SK-N-SH treated with all-trans-retinoic acid at 6 μM for 48 hours (cell line): Measurements from ENCODE around the gene LGALS3BP.

Experiments
- ATAC-seq: fragments of 200-7000 bp; cut with Tn5 transposase; 3 replicates; pipeline ENCODE4 v1.9.1; 2020; ENCODE audit warnings: mild to moderate bottlenecking, moderate library complexity
- ARNTL ChIP-seq: fragments of 450-650 bp; formaldehyde crosslinking; IDR thresholded peaks from 2 replicates; pipeline ENCODE4 v1.5.0; 2020; ENCODE audit warnings: low read depth, mild to moderate bottlenecking, moderate library complexity, borderline replicate concordance
- BACH2 ChIP-seq: fragments of 250-450 bp; sonication (Bioruptor Pico); IDR thresholded peaks from 2 replicates; pipeline ENCODE4 v1.9.0; 2021; ENCODE audit warnings: mild to moderate bottlenecking, borderline replicate concordance
- CSDC2 ChIP-seq: fragments of 250-450 bp; sonication (Bioruptor Pico); IDR thresholded peaks from 2 replicates; pipeline ENCODE4 v1.5.0; 2020; ENCODE audit warnings: mild to moderate bottlenecking, moderate library complexity
- GLIS3 ChIP-seq: fragments of 250-450 bp; sonication (Bioruptor Pico); IDR thresholded peaks from 2 replicates; pipeline ENCODE4 v1.5.0; 2020; ENCODE audit warnings: mild to moderate bottlenecking, moderate library complexity
- ISL1 ChIP-seq: fragments of 250-450 bp; sonication (Bioruptor Pico); IDR thresholded peaks from 2 replicates; pipeline ENCODE4 v2.1.2; 2022; ENCODE audit warnings: mild to moderate bottlenecking, moderate library complexity
- OSR1 ChIP-seq: fragments of 250-450 bp; sonication (Bioruptor Pico); IDR thresholded peaks from 2 replicates; pipeline ENCODE4 v1.8.0; 2022; ENCODE audit warnings: moderate library complexity, mild to moderate bottlenecking, inconsistent platforms
- PPARA ChIP-seq: fragments of 250-450 bp; sonication (Bioruptor Pico); IDR thresholded peaks from 2 replicates; pipeline ENCODE4 v1.5.0; 2020; ENCODE audit warnings: mild to moderate bottlenecking, borderline replicate concordance
- RARB ChIP-seq: fragments of 250-450 bp; sonication (Bioruptor Pico); IDR thresholded peaks from 2 replicates; pipeline ENCODE4 v1.8.0; 2021; ENCODE audit warnings: mild to moderate bottlenecking, moderate library complexity
- SNAI2 ChIP-seq: fragments of 250-450 bp; sonication (Bioruptor Pico); IDR thresholded peaks from 2 replicates; pipeline ENCODE4 v1.5.0; 2020; ENCODE audit warnings: mild to moderate bottlenecking, moderate library complexity
- TCF4 ChIP-seq: fragments of 250-450 bp; sonication (Bioruptor Pico); IDR thresholded peaks from 2 replicates; pipeline ENCODE4 v1.8.0; 2021; ENCODE audit warnings: mild to moderate bottlenecking, moderate library complexity, borderline replicate concordance
- ZC3H10 ChIP-seq: fragments of 250-450 bp; sonication (Bioruptor Pico); IDR thresholded peaks from 2 replicates; pipeline ENCODE4 v1.5.1; 2021; ENCODE audit warnings: mild to moderate bottlenecking, moderate library complexity
- ZFP3 ChIP-seq: fragments of 250-450 bp; sonication (Bioruptor Pico); IDR thresholded peaks from 2 replicates; pipeline ENCODE4 v1.5.0; 2020; ENCODE audit warnings: mild to moderate bottlenecking, moderate library complexity
- ZFP30 ChIP-seq: fragments of 450-650 bp; formaldehyde crosslinking; IDR thresholded peaks from 2 replicates; pipeline ENCODE4 v1.5.0; 2022; ENCODE audit warnings: mild to moderate bottlenecking, moderate library complexity
- ZNF565 ChIP-seq: fragments of 450-650 bp; formaldehyde crosslinking; conservative IDR thresholded peaks from 2 replicates; pipeline ENCODE4 v1.5.0; 2020; ENCODE audit warnings: low read depth, mild to moderate bottlenecking, moderate library complexity
- ZNF70 ChIP-seq: fragments of 450-650 bp; formaldehyde crosslinking; IDR thresholded peaks from 2 replicates; pipeline ENCODE4 v1.5.0; 2020; ENCODE audit warnings: mild to moderate bottlenecking, moderate library complexity
- ZNF8 ChIP-seq: fragments of 450-650 bp; formaldehyde crosslinking; IDR thresholded peaks from 2 replicates; pipeline ENCODE4 v1.5.0; 2020; ENCODE audit warnings: mild to moderate bottlenecking, moderate library complexity
- TF ChIP-seq, protein P1 (sequence below): fragments of 250-450 bp; sonication (Bioruptor Pico); IDR thresholded peaks from 2 replicates; pipeline ENCODE4 v1.8.0; 2021; ENCODE audit warnings: low read depth, mild to moderate bottlenecking, moderate library complexity, borderline replicate concordance
- TF ChIP-seq, protein P2 (sequence below): fragments of 250-450 bp; sonication (Bioruptor Pico); IDR thresholded peaks from 2 replicates; pipeline ENCODE4 v1.5.0; 2020; ENCODE audit warnings: mild to moderate bottlenecking, moderate library complexity
- TF ChIP-seq, protein P3 (sequence below): fragments of 250-450 bp; sonication (Bioruptor Pico); IDR thresholded peaks from 2 replicates; pipeline ENCODE4 v1.5.1; 2021; ENCODE audit warnings: mild to moderate bottlenecking, moderate library complexity
- TF ChIP-seq, protein P4 (sequence below): fragments of 250-450 bp; sonication (Bioruptor Pico); IDR thresholded peaks from 2 replicates; pipeline ENCODE4 v1.8.0; 2020; ENCODE audit warnings: mild to moderate bottlenecking, moderate library complexity, borderline replicate concordance

LGALS3BP gene

GRCh38 chr17:79002291-79002690, 22.6 kb upstream of the LGALS3BP start:
- TF ChIP-seq BACH2 (CRISPR knock-in tag) (no peak), PPARA (no peak), ZNF70 (no peak), ARNTL (CRISPR knock-in tag) (no peak)

GRCh38 chr17:79001190-79002020, 21.7 kb upstream of the LGALS3BP start:
- TF ChIP-seq ZNF565 (no peak), BACH2 (CRISPR knock-in tag) (no peak), GLIS3 (no peak), ZNF70 (no peak), SNAI2 (no peak), CSDC2 (CRISPR knock-in tag) (no peak), TCF4 (CRISPR knock-in tag) (no peak), ZFP3 (CRISPR knock-in tag) (no peak), OSR1 (CRISPR knock-in tag) (no peak), ISL1 (CRISPR knock-in tag) (no peak), ZFP30 (no peak)
- TF ChIP-seq, protein P1, sequence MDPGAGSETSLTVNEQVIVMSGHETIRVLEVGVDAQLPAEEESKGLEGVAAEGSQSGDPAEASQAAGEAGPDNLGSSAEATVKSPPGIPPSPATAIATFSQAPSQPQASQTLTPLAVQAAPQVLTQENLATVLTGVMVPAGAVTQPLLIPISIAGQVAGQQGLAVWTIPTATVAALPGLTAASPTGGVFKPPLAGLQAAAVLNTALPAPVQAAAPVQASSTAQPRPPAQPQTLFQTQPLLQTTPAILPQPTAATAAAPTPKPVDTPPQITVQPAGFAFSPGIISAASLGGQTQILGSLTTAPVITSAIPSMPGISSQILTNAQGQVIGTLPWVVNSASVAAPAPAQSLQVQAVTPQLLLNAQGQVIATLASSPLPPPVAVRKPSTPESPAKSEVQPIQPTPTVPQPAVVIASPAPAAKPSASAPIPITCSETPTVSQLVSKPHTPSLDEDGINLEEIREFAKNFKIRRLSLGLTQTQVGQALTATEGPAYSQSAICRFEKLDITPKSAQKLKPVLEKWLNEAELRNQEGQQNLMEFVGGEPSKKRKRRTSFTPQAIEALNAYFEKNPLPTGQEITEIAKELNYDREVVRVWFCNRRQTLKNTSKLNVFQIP (CRISPR knock-in tag), result no peak
- TF ChIP-seq, protein P2, sequence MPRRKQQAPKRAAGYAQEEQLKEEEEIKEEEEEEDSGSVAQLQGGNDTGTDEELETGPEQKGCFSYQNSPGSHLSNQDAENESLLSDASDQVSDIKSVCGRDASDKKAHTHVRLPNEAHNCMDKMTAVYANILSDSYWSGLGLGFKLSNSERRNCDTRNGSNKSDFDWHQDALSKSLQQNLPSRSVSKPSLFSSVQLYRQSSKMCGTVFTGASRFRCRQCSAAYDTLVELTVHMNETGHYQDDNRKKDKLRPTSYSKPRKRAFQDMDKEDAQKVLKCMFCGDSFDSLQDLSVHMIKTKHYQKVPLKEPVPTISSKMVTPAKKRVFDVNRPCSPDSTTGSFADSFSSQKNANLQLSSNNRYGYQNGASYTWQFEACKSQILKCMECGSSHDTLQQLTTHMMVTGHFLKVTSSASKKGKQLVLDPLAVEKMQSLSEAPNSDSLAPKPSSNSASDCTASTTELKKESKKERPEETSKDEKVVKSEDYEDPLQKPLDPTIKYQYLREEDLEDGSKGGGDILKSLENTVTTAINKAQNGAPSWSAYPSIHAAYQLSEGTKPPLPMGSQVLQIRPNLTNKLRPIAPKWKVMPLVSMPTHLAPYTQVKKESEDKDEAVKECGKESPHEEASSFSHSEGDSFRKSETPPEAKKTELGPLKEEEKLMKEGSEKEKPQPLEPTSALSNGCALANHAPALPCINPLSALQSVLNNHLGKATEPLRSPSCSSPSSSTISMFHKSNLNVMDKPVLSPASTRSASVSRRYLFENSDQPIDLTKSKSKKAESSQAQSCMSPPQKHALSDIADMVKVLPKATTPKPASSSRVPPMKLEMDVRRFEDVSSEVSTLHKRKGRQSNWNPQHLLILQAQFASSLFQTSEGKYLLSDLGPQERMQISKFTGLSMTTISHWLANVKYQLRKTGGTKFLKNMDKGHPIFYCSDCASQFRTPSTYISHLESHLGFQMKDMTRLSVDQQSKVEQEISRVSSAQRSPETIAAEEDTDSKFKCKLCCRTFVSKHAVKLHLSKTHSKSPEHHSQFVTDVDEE (CRISPR knock-in tag), result no peak
- TF ChIP-seq, protein P3, sequence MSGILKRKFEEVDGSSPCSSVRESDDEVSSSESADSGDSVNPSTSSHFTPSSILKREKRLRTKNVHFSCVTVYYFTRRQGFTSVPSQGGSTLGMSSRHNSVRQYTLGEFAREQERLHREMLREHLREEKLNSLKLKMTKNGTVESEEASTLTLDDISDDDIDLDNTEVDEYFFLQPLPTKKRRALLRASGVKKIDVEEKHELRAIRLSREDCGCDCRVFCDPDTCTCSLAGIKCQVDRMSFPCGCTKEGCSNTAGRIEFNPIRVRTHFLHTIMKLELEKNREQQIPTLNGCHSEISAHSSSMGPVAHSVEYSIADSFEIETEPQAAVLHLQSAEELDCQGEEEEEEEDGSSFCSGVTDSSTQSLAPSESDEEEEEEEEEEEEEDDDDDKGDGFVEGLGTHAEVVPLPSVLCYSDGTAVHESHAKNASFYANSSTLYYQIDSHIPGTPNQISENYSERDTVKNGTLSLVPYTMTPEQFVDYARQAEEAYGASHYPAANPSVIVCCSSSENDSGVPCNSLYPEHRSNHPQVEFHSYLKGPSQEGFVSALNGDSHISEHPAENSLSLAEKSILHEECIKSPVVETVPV (CRISPR knock-in tag), result no peak
- TF ChIP-seq, protein P4, sequence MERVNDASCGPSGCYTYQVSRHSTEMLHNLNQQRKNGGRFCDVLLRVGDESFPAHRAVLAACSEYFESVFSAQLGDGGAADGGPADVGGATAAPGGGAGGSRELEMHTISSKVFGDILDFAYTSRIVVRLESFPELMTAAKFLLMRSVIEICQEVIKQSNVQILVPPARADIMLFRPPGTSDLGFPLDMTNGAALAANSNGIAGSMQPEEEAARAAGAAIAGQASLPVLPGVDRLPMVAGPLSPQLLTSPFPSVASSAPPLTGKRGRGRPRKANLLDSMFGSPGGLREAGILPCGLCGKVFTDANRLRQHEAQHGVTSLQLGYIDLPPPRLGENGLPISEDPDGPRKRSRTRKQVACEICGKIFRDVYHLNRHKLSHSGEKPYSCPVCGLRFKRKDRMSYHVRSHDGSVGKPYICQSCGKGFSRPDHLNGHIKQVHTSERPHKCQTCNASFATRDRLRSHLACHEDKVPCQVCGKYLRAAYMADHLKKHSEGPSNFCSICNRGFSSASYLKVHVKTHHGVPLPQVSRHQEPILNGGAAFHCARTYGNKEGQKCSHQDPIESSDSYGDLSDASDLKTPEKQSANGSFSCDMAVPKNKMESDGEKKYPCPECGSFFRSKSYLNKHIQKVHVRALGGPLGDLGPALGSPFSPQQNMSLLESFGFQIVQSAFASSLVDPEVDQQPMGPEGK (CRISPR knock-in tag), result no peak
- ATAC-seq, result no peak

More at GRCh38 chr17:79002291-79002690, 22.6 kb upstream of the LGALS3BP start:
- no peak for ATAC-seq

- no peak for ATAC-seq
- TF ChIP-seq, protein P2 (CRISPR knock-in tag), result no peak
- TF ChIP-seq ZNF565 (no peak), GLIS3 (no peak), RARB (CRISPR knock-in tag) (no peak), ZFP3 (CRISPR knock-in tag) (no peak), ZC3H10 (CRISPR knock-in tag) (no peak), ZNF8 (CRISPR knock-in tag) (no peak), SNAI2 (no peak), CSDC2 (CRISPR knock-in tag) (no peak)
These were observed 20.9 kb upstream of the LGALS3BP start for GRCh38 chr17:79000396-79001189.
